IMR-90 (cell line): ENCODE measurements around the gene IFNA14. TPM values are rescaled to one million over a fixed set of nuclear protein-coding genes. Genes with fewer than 3 reads are reported as not detected.
"Not testable (repeated sequence)": the region's sequence is repeated elsewhere in the genome, so short reads cannot be mapped to it uniquely, and the experiment has no call there.

Experiments used
- ATAC-seq: fragments of 200-7000 bp; cut with Tn5 transposase; 2 replicates; pipeline ENCODE4 v1.9.1; 2020; ENCODE audit warnings: low read depth, mild to moderate bottlenecking, moderate library complexity
- BruUV-seq: library from RNA; stranded (reverse); fragments of 400-500 nt; replicated peaks from 2 replicates; lab custom pipeline; 2021; lab: Mats Ljungman, UMichigan
- CTCF ChIA-PET: fragments of 300-600 bp; formaldehyde crosslinking; extraction: SDS; loops from one replicate; lab custom pipeline; 2021; ENCODE audit warnings: antibody characterized with exemption; lab: Yijun Ruan, JAX
- POLR2A ChIA-PET: fragments of 300-600 bp; sonication (Branson Sonifier 250); formaldehyde crosslinking; loops from one replicate; lab custom pipeline; 2022; ENCODE audit warnings: antibody characterized with exemption; ENCODE audit not compliant: unreplicated experiment; lab: Charles Lee
- DNase-seq: peaks from one replicate; pipeline ENCODE4 v3.0.0; 2013
- H2AFZ ChIP-seq: replicated peaks from 2 replicates; pipeline ENCODE3; 2013; ENCODE audit warnings: low read length, mild to moderate bottlenecking; ENCODE audit not compliant: poor library complexity
- H2AK5ac ChIP-seq: 2 replicates; pipeline ENCODE4 v1.6.1; 2013; ENCODE audit warnings: low read depth, low read length, inconsistent platforms
- H2AK9ac ChIP-seq: replicated peaks from 2 replicates; pipeline ENCODE3; 2013; ENCODE audit warnings: mild to moderate bottlenecking, low read depth, low read length, moderate library complexity; ENCODE audit not compliant: poor library complexity
- H2BK120ac ChIP-seq: 2 replicates; pipeline ENCODE4 v1.6.1; 2013; ENCODE audit warnings: low read depth, low read length, inconsistent platforms
- H2BK15ac ChIP-seq: 3 replicates; pipeline ENCODE4 v1.6.1; 2013; ENCODE audit warnings: low read depth, low read length, inconsistent platforms
- H2BK20ac ChIP-seq: 2 replicates; pipeline ENCODE4 v1.6.1; 2013; ENCODE audit warnings: low read depth, mild to moderate bottlenecking, inconsistent platforms, low read length, moderate library complexity
- H2BK5ac ChIP-seq: 2 replicates; pipeline ENCODE4 v1.6.1; 2013; ENCODE audit warnings: mild to moderate bottlenecking, low read depth, low read length, inconsistent platforms; ENCODE audit not compliant: poor library complexity, severe bottlenecking
- H3K14ac ChIP-seq: replicated peaks from 2 replicates; pipeline ENCODE4 v1.6.1; 2013; ENCODE audit warnings: low read depth, low read length, inconsistent platforms
- H3K18ac ChIP-seq: 2 replicates; pipeline ENCODE4 v1.6.1; 2013; ENCODE audit warnings: low read depth, low read length, control low read depth
- H3K23ac ChIP-seq: 2 replicates; pipeline ENCODE4 v1.6.1; 2013; ENCODE audit warnings: low read depth, low read length, inconsistent platforms
- H3K27ac ChIP-seq: 2 replicates; pipeline ENCODE4 v1.5.1; 2013; ENCODE audit warnings: mild to moderate bottlenecking, control low read depth, low read length; ENCODE audit not compliant: insufficient read depth
- H3K27me3 ChIP-seq: 2 replicates; pipeline ENCODE4 v1.6.1; 2013; ENCODE audit warnings: low read length; ENCODE audit not compliant: control insufficient read depth, insufficient read depth
- H3K36me3 ChIP-seq: 2 replicates; pipeline ENCODE4 v1.6.1; 2013; ENCODE audit warnings: low read length, mixed read lengths; ENCODE audit not compliant: control insufficient read depth, insufficient read depth
- H3K4ac ChIP-seq: 2 replicates; pipeline ENCODE4 v1.6.1; 2013; ENCODE audit warnings: low read depth, low read length, inconsistent platforms
- H3K4me1 ChIP-seq: 2 replicates; pipeline ENCODE4 v1.6.1; 2013; ENCODE audit warnings: low read length, mixed read lengths; ENCODE audit not compliant: control insufficient read depth, insufficient read depth
- H3K4me2 ChIP-seq: 2 replicates; pipeline ENCODE4 v1.6.1; 2013; ENCODE audit warnings: low read depth, mild to moderate bottlenecking, control low read depth, low read length, moderate library complexity
- H3K4me3 ChIP-seq: 2 replicates; pipeline ENCODE4 v1.5.1; 2013; ENCODE audit warnings: low read depth, mild to moderate bottlenecking, control low read depth, low read length, moderate library complexity; ENCODE audit not compliant: insufficient read depth
- H3K56ac ChIP-seq: 2 replicates; pipeline ENCODE4 v1.6.1; 2013; ENCODE audit warnings: low read length, inconsistent platforms; ENCODE audit not compliant: insufficient read depth; ENCODE audit errors: extremely low read depth
- H3K79me1 ChIP-seq, 2 experiments: 2 replicates each; pipeline ENCODE4 v1.6.1; 2013; ENCODE audit warnings: low read length in 2 of 2, inconsistent platforms in 1 of 2, low read depth in 1 of 2
- H3K9ac ChIP-seq: 2 replicates; pipeline ENCODE4 v1.6.1; 2013; ENCODE audit warnings: low read depth, low read length, control low read depth
- H3K9me1 ChIP-seq: 2 replicates; pipeline ENCODE4 v1.6.1; 2013; ENCODE audit warnings: low read length, inconsistent platforms; ENCODE audit not compliant: insufficient read depth
- H3K9me3 ChIP-seq: 2 replicates; pipeline ENCODE4 v1.6.1; 2013; ENCODE audit warnings: low read length; ENCODE audit not compliant: control insufficient read depth, insufficient read depth
- H4K20me1 ChIP-seq: 2 replicates; pipeline ENCODE4 v1.6.1; 2013; ENCODE audit warnings: low read length, inconsistent platforms; ENCODE audit not compliant: insufficient read depth
- H4K5ac ChIP-seq: 2 replicates; pipeline ENCODE4 v1.6.1; 2013; ENCODE audit warnings: mild to moderate bottlenecking, low read depth, low read length, control low read depth
- H4K8ac ChIP-seq, 2 experiments: 2 replicates each; pipeline ENCODE4 v1.6.1; 2013; ENCODE audit warnings: low read depth in 2 of 2, low read length in 2 of 2, control low read depth in 1 of 2, inconsistent platforms in 1 of 2
- H4K91ac ChIP-seq: 2 replicates; pipeline ENCODE4 v1.6.1; 2013; ENCODE audit warnings: low read depth, low read length, inconsistent platforms; ENCODE audit not compliant: insufficient read depth
- CTCF ChIP-seq: conservative IDR thresholded peaks from 2 replicates; pipeline ENCODE4 v1.5.1; 2012; ENCODE audit warnings: mild to moderate bottlenecking, low read depth, low read length, improper control_type of control experiment
- RAD21 ChIP-seq: IDR thresholded peaks from 2 replicates; pipeline ENCODE4 v1.6.1; 2012; ENCODE audit warnings: low read length, improper control_type of control experiment
- WGBS, 2 experiments: methylation state at CpG; one replicate each; pipeline versions ENCODE4 v1.1.5 to v1.1.7; 2013; ENCODE audit warnings: missing lambda C conversion rate in 2 of 2; ENCODE audit not compliant: insufficient read length in 1 of 2; ENCODE audit errors: extremely low coverage in 2 of 2; 5-methylcytosine and 5-hydroxymethylcytosine counted together
- dilution Hi-C: fragments of 300-500 bp; cut with HindIII; formaldehyde crosslinking; loops from one replicate; pipeline ENCODE4 v1.14.3; 2018; ENCODE audit warnings: low sequenced_read_pairs; ENCODE audit not compliant: unreplicated experiment
- in situ Hi-C: fragments of 300-500 bp; cut with MboI; formaldehyde crosslinking; loops from 3 replicates; pipeline ENCODE4 v1.14.3; 2019; ENCODE audit warnings: low sequenced_read_pairs, inconsistent platforms, mixed read lengths
- intact Hi-C: fragments of 100-400 bp; cut with micrococcal nuclease; formaldehyde crosslinking; loops from 2 replicates; pipeline ENCODE4 v1.10.0; 2022
- polyA plus RNA-seq, 3 experiments: library from polyadenylated mRNA; depleted of rRNA; stranded (reverse); fragments of >200 nt; gene quantifications; 2 replicates each; pipeline ENCODE4 v1.2.3, GENCODE V29; 2012; ENCODE audit warnings: low replicate concordance in 1 of 3
- total RNA-seq: library from RNA; depleted of rRNA; stranded (reverse); fragments of >200 nt; gene quantifications from 2 replicates; pipeline ENCODE4 v1.2.3, GENCODE V29; 2012; rRNA removed

IFNA14 gene
- total and polyA plus RNA-seq, 2 of the 4 experiments (the other 2 are of a cell fraction): not detected

- H3K56ac ChIP-seq, H2BK20ac ChIP-seq, H3K4ac ChIP-seq, H3K4me1 ChIP-seq, H2BK5ac ChIP-seq, in situ Hi-C loops, H3K4me3 ChIP-seq, H4K5ac ChIP-seq, H3K79me1 ChIP-seq, H3K23ac ChIP-seq, H2BK120ac ChIP-seq, H3K4me2 ChIP-seq, dilution Hi-C loops, H3K27ac ChIP-seq, H4K20me1 ChIP-seq, H3K36me3 ChIP-seq, H4K8ac ChIP-seq, H2AK9ac ChIP-seq, BruUV-seq, H4K91ac ChIP-seq, H3K9ac ChIP-seq, H3K14ac ChIP-seq, H3K27me3 ChIP-seq, H3K9me3 ChIP-seq, intact Hi-C loops, H2AK5ac ChIP-seq, H2BK15ac ChIP-seq, H3K18ac ChIP-seq, H2AFZ ChIP-seq, H3K9me1 ChIP-seq: not testable (repeated sequence)
- peak; percentile 0 for DNase-seq
- no CpG with 5 or more reads among the region's 6 CpGs for WGBS, 2 experiments
- ATAC-seq: peak; percentile 94
- TF ChIP-seq CTCF (peak; percentile 45), RAD21 (peak; percentile 18; the same call in 1 of the 2 replicates)
- POLR2A ChIA-PET: interaction anchor here (0.7 kb wide), 1 partner anchor 67 kb away, joined by 3 read pairs; no protein-coding TSS in a partner anchor
- CTCF ChIA-PET: interaction anchor here (0.6 to 1.5 kb wide), 4 partner anchors 12 to 514 kb away, joined by 3 to 5 read pairs (median 3); no protein-coding TSS in a partner anchor
These were observed 44.7 kb downstream of the IFNA14 start for GRCh38 chr9:21194867-21195776.

Other genes starting within 250 kb of the IFNA14 start
- gene HACD4, start 208.4 kb downstream of the IFNA14 start, total RNA-seq: 2.2 and 2.8 TPM in 2 replicates
- gene HACD4, start 208.4 kb downstream of the IFNA14 start, polyA plus RNA-seq (2012; rRNA removed): 1.5 and 1.9 TPM in 2 replicates
- gene IFNB1, start 162.1 kb downstream of the IFNA14 start, total RNA-seq: not detected in 2 replicates
- not detected in 2 replicates for gene IFNB1, start 162.1 kb downstream of the IFNA14 start, polyA plus RNA-seq (2012; rRNA removed)
- not detected in 2 replicates for gene IFNW1, start 98.2 kb downstream of the IFNA14 start, total RNA-seq
- gene IFNW1, start 98.2 kb downstream of the IFNA14 start, polyA plus RNA-seq (2012; rRNA removed): not detected in 2 replicates
- gene IFNA21, start 73.3 kb downstream of the IFNA14 start, total RNA-seq: not detected in 2 replicates
- gene IFNA21, start 73.3 kb downstream of the IFNA14 start, polyA plus RNA-seq (2012; rRNA removed): not detected in 2 replicates
- gene IFNA4, start 52.4 kb downstream of the IFNA14 start, total RNA-seq: not detected in 2 replicates
- gene IFNA4, start 52.4 kb downstream of the IFNA14 start, polyA plus RNA-seq (2012; rRNA removed): not detected in 2 replicates
- gene IFNA7, start 37.8 kb downstream of the IFNA14 start, total RNA-seq: not detected in 2 replicates
- not detected in 2 replicates for gene IFNA7, start 37.8 kb downstream of the IFNA14 start, polyA plus RNA-seq (2012; rRNA removed)
- not detected in 2 replicates for gene IFNA10, start 32.9 kb downstream of the IFNA14 start, total RNA-seq
- not detected in 2 replicates for gene IFNA10, start 32.9 kb downstream of the IFNA14 start, polyA plus RNA-seq (2012; rRNA removed)
- not detected in 2 replicates for gene IFNA16, start 22.7 kb downstream of the IFNA14 start, total RNA-seq
- not detected in 2 replicates for gene IFNA16, start 22.7 kb downstream of the IFNA14 start, polyA plus RNA-seq (2012; rRNA removed)
- gene IFNA17, start 11.8 kb downstream of the IFNA14 start, total RNA-seq: not detected in 2 replicates
- not detected in 2 replicates for gene IFNA17, start 11.8 kb downstream of the IFNA14 start, polyA plus RNA-seq (2012; rRNA removed)
- gene IFNA5, start 65.3 kb upstream of the IFNA14 start, total RNA-seq: not detected in 2 replicates
- not detected in 2 replicates for gene IFNA5, start 65.3 kb upstream of the IFNA14 start, polyA plus RNA-seq (2012; rRNA removed)
- gene KLHL9, start 95.4 kb upstream of the IFNA14 start, total RNA-seq: 46.4 and 68.6 TPM in 2 replicates
- gene KLHL9, start 95.4 kb upstream of the IFNA14 start, polyA plus RNA-seq (2012; rRNA removed): 10.2 and 12.9 TPM in 2 replicates
- not detected in 2 replicates for gene IFNA6, start 110.9 kb upstream of the IFNA14 start, total RNA-seq
- not detected in 2 replicates for gene IFNA6, start 110.9 kb upstream of the IFNA14 start, polyA plus RNA-seq (2012; rRNA removed)
- gene IFNA13, start 128.1 kb upstream of the IFNA14 start, total RNA-seq: not detected in 2 replicates
- gene IFNA13, start 128.1 kb upstream of the IFNA14 start, polyA plus RNA-seq (2012; rRNA removed): not detected in 2 replicates
- not detected in 2 replicates for gene IFNA2, start 145.4 kb upstream of the IFNA14 start, total RNA-seq
- not detected in 2 replicates for gene IFNA2, start 145.4 kb upstream of the IFNA14 start, polyA plus RNA-seq (2012; rRNA removed)
- not detected in 2 replicates for gene IFNA8, start 169.1 kb upstream of the IFNA14 start, total RNA-seq
- not detected in 2 replicates for gene IFNA8, start 169.1 kb upstream of the IFNA14 start, polyA plus RNA-seq (2012; rRNA removed)
- gene IFNA1, start 200.4 kb upstream of the IFNA14 start, total RNA-seq: not detected in 2 replicates
- gene IFNA1, start 200.4 kb upstream of the IFNA14 start, polyA plus RNA-seq (2012; rRNA removed): not detected in 2 replicates
- gene IFNE, start 242.3 kb upstream of the IFNA14 start, total RNA-seq: 1.8 and 1.9 TPM in 2 replicates
- 0.96 and 1.4 TPM in 2 replicates for gene IFNE, start 242.3 kb upstream of the IFNA14 start, polyA plus RNA-seq (2012; rRNA removed)